ENCODE measurements around the gene COL18A1.

Gene COL18A1

GRCh38 chr21:45535341-45536081, 130.5 kb downstream of the COL18A1 start:
- DNase-seq (ENCODE audit: low read depth) = peak; percentile 15

- no peak for DNase-seq (ENCODE audit: low read depth)
Measured at GRCh38 chr21:45536301-45537081, 131.5 kb downstream of the COL18A1 start.

GRCh38 chr21:45537111-45537745, 132.3 kb downstream of the COL18A1 start:
- no peak for DNase-seq (ENCODE audit: low read depth)

- no peak for DNase-seq (ENCODE audit: low read depth)
Measured at GRCh38 chr21:45537746-45538291, 132.9 kb downstream of the COL18A1 start.

GRCh38 chr21:45538381-45539045, 133.5 kb downstream of the COL18A1 start:
- DNase-seq (ENCODE audit: low read depth) = no peak

GRCh38 chr21:45539046-45539795, 134.3 kb downstream of the COL18A1 start:
- no peak for DNase-seq (ENCODE audit: low read depth)

GRCh38 chr21:45539796-45540600, 135.0 kb downstream of the COL18A1 start:
- DNase-seq (ENCODE audit: low read depth) = no peak

- no peak for DNase-seq (ENCODE audit: low read depth)
Measured at GRCh38 chr21:45540601-45540970, 135.6 kb downstream of the COL18A1 start.

- DNase-seq (ENCODE audit: low read depth) = peak; percentile 40
Measured at GRCh38 chr21:45541221-45542039, 136.5 kb downstream of the COL18A1 start.

GRCh38 chr21:45542242-45542666, 137.3 kb downstream of the COL18A1 start, which contains the start of gene SLC19A1:
SLC19A1 (minus strand) TSS chr21:45542440; CDS start chr21:45537959, 4,481 bp downstream.
- DNase-seq (ENCODE audit: low read depth) = peak; percentile 27

GRCh38 chr21:45542667-45543370, 137.9 kb downstream of the COL18A1 start:
- no peak for DNase-seq (ENCODE audit: low read depth)

- no peak for DNase-seq (ENCODE audit: low read depth)
Measured at GRCh38 chr21:45543371-45543709, 138.4 kb downstream of the COL18A1 start.

GRCh38 chr21:45543710-45544448, 138.9 kb downstream of the COL18A1 start:
- DNase-seq (ENCODE audit: low read depth) = no peak

- no peak for DNase-seq (ENCODE audit: low read depth)
Measured at GRCh38 chr21:45544449-45545235, 139.7 kb downstream of the COL18A1 start.

- DNase-seq (ENCODE audit: low read depth) = no peak
Measured at GRCh38 chr21:45545236-45545570, 140.2 kb downstream of the COL18A1 start.

- DNase-seq (ENCODE audit: low read depth) = no peak
Measured at GRCh38 chr21:45545691-45546531, 140.9 kb downstream of the COL18A1 start.

All from amniotic epithelial cell (primary cell).